ENCODE data around the gene LRPAP1.
"Not testable (repeated sequence)": the region's sequence is repeated elsewhere in the genome, so short reads cannot be mapped to it uniquely, and the experiment has no call there.

LRPAP1 gene

DNA sequence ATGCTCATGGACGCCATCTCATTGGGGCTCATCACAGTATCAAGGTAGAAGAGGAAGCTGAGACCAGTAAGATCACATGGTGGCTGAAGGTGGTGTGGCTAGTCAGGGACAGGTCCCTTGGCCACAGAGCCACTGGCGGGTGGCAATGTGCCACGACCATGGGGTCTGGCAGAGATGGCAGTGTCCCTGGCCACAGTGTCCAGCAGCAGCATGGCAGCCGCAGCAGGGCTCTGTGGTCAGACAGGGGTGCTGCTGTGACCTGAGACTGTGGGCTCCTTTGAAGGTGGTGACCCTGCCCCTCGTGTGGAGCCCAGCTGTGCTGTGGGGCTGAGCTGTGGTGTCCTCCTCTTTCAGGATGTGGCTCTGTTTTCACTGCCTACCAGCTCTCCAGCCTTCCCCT, 71.3 kb downstream of the LRPAP1 start:
- no peak for DNase-seq (ENCODE audit: low read depth in 2 of 2)

DNA sequence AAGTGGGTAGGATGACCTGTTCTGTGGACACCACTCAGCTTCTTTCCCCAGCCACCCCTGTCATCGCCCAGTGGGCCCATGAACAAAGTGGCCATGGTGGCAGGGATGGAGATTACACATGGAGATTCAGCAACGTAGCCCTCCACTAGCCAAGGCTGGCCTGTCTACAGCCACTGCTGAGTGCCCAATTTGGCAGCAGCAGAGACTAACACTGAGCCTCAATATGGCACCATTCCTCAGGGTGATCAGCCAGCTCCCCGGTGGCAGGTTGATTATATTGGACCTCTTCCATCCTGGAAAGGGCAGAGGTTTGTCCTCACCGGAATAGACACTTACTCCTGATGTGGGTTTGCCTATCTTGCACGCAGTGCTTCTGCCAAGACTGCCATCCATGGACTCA, 73.1 kb downstream of the LRPAP1 start:
- DNase-seq (ENCODE audit: low read depth in 2 of 2) = not testable (repeated sequence)

DNA sequence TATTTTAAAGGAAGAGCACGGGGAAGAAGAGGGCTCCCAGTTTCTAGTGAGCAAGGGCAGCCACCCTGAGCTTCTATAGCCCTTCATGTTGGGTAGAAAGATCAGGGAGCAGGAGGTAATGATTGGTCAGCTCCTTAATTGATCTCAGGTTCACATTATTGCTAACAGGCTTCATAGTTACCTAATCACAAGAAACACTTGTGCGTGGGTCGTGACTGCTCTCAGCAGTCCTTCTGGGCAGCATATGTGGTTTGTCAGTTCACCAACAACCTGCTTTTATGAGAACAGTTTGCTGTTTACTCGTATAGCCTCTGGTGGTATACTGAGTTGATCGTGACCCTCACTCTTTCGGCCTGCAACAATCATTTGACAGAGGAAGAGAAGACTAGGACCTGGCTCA, 73.9 kb downstream of the LRPAP1 start:
- no peak for DNase-seq (ENCODE audit: low read depth in 2 of 2)

DNA sequence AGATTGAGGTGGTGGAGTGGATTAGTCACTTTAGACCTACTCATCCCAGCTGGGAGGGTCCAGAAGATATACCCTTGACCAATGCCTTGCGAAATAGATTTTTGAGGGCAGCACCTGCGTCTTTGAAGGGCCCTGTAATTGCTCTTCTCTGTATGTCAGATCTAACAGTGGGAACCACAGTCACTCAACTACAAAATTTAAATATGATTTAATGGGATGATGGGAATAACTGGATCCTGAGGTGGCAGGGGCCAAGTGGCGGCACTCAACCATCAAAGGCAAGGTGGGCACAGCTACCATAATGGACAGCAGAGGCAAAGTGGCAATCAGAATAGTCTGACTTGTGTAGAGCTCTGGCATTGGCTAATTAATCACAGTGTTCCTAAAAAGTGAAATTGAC, 76.6 kb downstream of the LRPAP1 start:
- DNase-seq (ENCODE audit: low read depth in 2 of 2) = not testable (repeated sequence)

Data from stimulated activated CD4-positive, alpha-beta T cell treated with anti-CD3 and anti-CD28 coated beads, Interleukin-4, amount 100 ng/mL, for 48 hours (primary cell).